Testis (tissue), 3 donors: ENCODE data around the gene STK24. TPM values are rescaled to one million over a fixed set of nuclear protein-coding genes. Genes with fewer than 3 reads are reported as not detected.
"Not testable (repeated sequence)": the region's sequence is repeated elsewhere in the genome, so short reads cannot be mapped to it uniquely, and the experiment has no call there.

Experiments used
- DNase-seq: peaks from one replicate; pipeline ENCODE4 v3.0.0-alpha.2; 2019
- H3K27ac ChIP-seq, 2 donors: fragments of 200-600 bp; sonication (generic); one replicate each; pipeline ENCODE4 v1.5.1; 2019
- H3K27me3 ChIP-seq: fragments of 200-600 bp; sonication (generic); one replicate; pipeline ENCODE4 v1.5.1; 2019
- H3K36me3 ChIP-seq: fragments of 200-600 bp; sonication (generic); one replicate; pipeline ENCODE4 v1.5.1; 2017; ENCODE audit warnings: low read depth; ENCODE audit errors: missing control alignments
- H3K4me1 ChIP-seq: fragments of 200-600 bp; sonication (generic); one replicate; pipeline ENCODE4 v1.5.1; 2019
- H3K4me3 ChIP-seq, 2 donors: fragments of 200-600 bp; sonication (generic); one replicate each; pipeline ENCODE4 v1.5.1; 2017 to 2019
- H3K9me3 ChIP-seq: fragments of 200-600 bp; sonication (generic); one replicate; pipeline ENCODE4 v1.5.1; 2017
- POLR2A ChIP-seq: fragments of 450-650 bp; IDR thresholded peaks from one replicate; pipeline ENCODE4 v1.6.1; 2017; ENCODE audit warnings: antibody characterized with exemption, mild to moderate bottlenecking, moderate library complexity
- WGBS, 2 donors: methylation state at CpG; one replicate each; pipeline ENCODE4 v1.1.5; 2018; 5-methylcytosine and 5-hydroxymethylcytosine counted together
- intact Hi-C: fragments of 100-400 bp; cut with DNase I; formaldehyde crosslinking; loops from one replicate; pipeline ENCODE4 v1.15.1; 2023; ENCODE audit warnings: low total_unique reads
- polyA plus RNA-seq: library from polyadenylated mRNA; stranded (reverse); fragments of 350-450 nt; fragmentation: Illumina TruSeq; extraction: RNeasy Lipid Tissue Mini Kit (QIAGEN cat#74804); gene quantifications from one replicate; pipeline ENCODE4 v1.2.3, GENCODE V29; 2014; ENCODE audit warnings: low read depth, low replicate concordance; ENCODE audit not compliant: insufficient read depth
- total RNA-seq, 2 donors: library from RNA; depleted of rRNA; stranded (reverse); fragments of >200 nt; gene quantifications; one replicate each; pipeline ENCODE4 v1.2.3, GENCODE V29; 2016
- TF ChIP-seq, protein P1 (sequence below), 3 experiments: fragments of 450-650 bp in 2 of 3; fragments of 200-600 bp in 1 of 3; sonication (generic) in 1 of 3; IDR thresholded peaks; one replicate each; pipeline ENCODE4 v1.5.1; 2016 to 2019; ENCODE audit warnings: antibody characterized with exemption in 3 of 3, mild to moderate bottlenecking in 2 of 3, moderate library complexity in 1 of 3

Gene STK24
- total and polyA plus RNA-seq, 3 donors from 2014 or later: 97.4 to 172 (median 151) TPM

DNA sequence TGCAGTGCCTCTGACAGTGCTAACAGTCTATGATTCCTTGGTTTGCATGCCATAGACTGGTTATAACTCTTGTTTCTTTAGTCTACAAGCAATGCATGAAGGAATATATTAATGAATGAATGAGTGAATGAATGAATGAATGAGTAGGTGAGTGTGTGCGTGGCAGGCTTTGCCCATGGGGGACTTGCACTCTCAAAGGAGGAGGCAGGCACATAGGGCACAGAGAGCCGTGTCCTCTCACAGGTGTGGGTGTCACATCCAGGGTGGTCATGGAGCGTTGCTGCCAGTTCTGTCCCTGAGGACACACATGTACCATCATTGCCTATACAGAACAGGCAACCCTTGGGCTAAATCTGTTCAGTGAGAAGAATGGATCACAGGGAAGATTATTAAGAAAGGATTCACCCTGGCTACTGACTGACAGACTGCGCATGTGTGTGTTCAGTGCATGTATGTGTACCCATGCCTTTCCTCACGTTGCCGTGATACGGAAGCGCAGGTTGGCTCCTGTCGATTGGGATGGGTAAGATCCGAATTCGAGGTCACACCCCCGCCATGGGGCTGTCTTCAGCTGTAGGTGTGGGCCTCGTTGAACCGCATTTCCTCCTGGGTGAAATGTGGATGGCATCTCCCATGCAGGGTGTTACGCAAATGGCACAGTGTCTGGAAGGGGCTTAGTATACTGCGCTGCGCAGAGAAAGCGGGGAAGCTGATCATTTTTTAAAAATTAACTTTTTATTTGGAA is 161.4 kb downstream of the STK24 start:
- no peak overlapping the region for H3K27ac ChIP-seq
- intact Hi-C loops: no loop called here
- no peaks in the 10 kb centered on the region for H3K9me3 ChIP-seq
- no peak overlapping the region for H3K4me3 ChIP-seq
- H3K27me3 ChIP-seq: no peaks in the 10 kb centered on the region
- no peaks in the 10 kb centered on the region for H3K4me1 ChIP-seq
- DNase-seq: no peak
- TF ChIP-seq, protein P1, sequence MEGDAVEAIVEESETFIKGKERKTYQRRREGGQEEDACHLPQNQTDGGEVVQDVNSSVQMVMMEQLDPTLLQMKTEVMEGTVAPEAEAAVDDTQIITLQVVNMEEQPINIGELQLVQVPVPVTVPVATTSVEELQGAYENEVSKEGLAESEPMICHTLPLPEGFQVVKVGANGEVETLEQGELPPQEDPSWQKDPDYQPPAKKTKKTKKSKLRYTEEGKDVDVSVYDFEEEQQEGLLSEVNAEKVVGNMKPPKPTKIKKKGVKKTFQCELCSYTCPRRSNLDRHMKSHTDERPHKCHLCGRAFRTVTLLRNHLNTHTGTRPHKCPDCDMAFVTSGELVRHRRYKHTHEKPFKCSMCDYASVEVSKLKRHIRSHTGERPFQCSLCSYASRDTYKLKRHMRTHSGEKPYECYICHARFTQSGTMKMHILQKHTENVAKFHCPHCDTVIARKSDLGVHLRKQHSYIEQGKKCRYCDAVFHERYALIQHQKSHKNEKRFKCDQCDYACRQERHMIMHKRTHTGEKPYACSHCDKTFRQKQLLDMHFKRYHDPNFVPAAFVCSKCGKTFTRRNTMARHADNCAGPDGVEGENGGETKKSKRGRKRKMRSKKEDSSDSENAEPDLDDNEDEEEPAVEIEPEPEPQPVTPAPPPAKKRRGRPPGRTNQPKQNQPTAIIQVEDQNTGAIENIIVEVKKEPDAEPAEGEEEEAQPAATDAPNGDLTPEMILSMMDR (IDR thresholded peaks at IDR 0.05): no peak
- TF ChIP-seq POLR2A: no peak
- whole genome bisulfite sequencing, 2 donors: 90 to 94% methylated on average over 18 of the region's 18 CpGs
- H3K36me3 ChIP-seq: no peaks in the 10 kb centered on the region

DNA sequence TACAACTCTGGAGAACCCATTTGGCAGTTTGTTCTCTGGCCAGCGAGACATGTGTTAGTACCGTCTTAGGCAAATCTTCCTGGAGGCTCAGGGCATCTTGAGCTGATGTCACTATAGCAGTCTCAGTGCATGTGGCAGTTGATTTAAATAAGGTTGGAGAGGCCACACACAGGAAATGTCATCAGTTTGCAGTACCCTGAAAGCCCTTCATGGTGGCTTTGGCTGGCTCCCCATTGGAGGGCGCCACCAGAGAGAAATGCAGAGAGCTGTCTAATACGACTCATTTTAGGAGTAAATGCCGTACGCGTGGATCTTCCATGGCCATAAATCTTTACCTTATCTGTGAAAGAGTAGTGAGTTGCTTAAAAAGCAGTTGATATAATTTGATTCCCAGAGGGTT is 163.1 kb downstream of the STK24 start:
- Histone ChIP-seq H3K9me3 (no peaks in the 10 kb centered on the region), H3K36me3 (no peaks in the 10 kb centered on the region), H3K4me3 (no peak overlapping the region), H3K27ac (no peak overlapping the region), H3K27me3 (no peaks in the 10 kb centered on the region), H3K4me1 (no peaks in the 10 kb centered on the region)
- no peak for DNase-seq
- no peak for TF ChIP-seq POLR2A
- TF ChIP-seq, protein P1 (IDR thresholded peaks at IDR 0.05): no peak
- 84 to 97% methylated on average over 7 of the region's 7 CpGs for WGBS, 2 donors
- intact Hi-C loops: no loop called here

DNA sequence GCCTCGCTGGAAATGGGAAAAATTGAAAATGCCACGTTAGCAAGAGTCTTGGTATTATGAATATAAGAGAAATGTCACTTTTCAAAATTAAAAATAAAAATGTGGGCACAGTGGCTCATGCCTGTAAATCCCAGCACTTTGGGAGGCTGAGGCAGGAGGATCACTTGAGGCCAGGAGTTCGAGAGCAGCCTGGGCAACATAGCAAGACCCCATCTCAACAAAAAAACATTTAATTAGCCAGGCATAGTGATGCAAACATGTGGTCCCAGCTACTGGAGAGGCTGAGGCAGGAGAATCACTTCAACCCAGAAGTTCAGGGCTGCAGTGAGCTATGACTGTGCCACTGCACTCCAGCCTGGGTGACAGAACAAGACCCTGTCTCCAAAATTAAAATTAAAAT is 163.6 kb downstream of the STK24 start:
- H3K27me3 ChIP-seq, intact Hi-C loops, DNase-seq, H3K36me3 ChIP-seq, H3K9me3 ChIP-seq, H3K4me1 ChIP-seq, H3K27ac ChIP-seq, H3K4me3 ChIP-seq: not testable (repeated sequence)
- WGBS, 2 donors: 100% methylated on average over 3 of the region's 3 CpGs

DNA sequence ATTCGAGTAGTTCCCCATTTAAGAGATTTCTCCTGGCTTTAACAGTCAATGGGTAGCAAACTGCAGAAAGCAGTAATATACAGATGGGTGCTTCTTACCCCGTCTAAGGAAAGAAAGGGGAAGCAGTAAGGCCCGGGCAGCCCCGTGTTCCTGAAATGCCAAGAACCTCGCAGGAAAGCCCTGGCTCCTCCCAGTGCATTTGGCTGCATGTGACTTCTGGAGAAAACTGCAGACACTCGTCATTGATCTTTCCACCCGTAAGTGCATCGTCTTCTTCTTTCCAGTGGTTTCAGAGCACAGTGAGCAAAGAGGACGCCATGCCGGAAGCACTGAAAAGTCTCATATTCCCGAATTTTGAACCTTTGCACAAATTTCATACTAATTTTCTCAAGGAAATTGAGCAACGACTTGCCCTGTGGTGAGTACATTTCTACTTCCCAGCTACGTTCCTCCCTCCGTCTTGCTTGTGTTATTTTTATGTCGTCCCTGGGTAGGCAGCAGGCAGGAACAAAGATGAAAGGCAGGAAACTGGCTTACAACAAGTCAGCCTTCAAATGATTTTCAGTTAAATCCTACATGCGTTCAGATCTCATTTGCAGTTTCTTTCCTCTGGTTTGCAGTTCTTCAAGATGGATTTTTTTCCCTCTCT is 165.2 kb downstream of the STK24 start:
- H3K36me3 ChIP-seq: no peaks in the 10 kb centered on the region
- WGBS, 2 donors: 74 to 85% methylated on average over 16 of the region's 16 CpGs
- no peaks in the 10 kb centered on the region for H3K4me1 ChIP-seq
- intact Hi-C loops: no loop called here
- H3K9me3 ChIP-seq: no peaks in the 10 kb centered on the region
- peak; percentile 25 for DNase-seq
- no peak overlapping the region for H3K4me3 ChIP-seq
- TF ChIP-seq, protein P1 (IDR thresholded peaks at IDR 0.05): no peak
- no peak for TF ChIP-seq POLR2A
- H3K27ac ChIP-seq: no peak overlapping the region
- H3K27me3 ChIP-seq: no peaks in the 10 kb centered on the region

DNA sequence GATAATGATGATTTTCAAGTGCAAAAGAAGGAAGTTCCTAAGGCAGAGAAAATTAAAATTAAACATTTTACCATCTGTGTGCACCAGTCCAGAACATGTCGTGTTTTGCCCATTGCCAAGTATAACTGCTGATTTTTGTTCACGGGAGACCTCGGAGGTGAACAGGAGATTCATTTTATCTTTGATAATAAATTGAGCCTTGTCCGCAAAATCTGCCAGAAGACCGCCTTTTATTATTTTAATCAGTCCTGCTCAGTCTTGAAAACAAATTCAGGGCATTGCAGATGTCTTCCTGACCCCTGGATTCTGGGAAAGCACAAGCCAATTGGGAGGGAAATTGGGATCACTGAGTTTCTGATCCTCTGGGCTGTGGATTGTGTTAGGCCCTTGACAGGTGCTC is 165.9 kb downstream of the STK24 start:
- no peaks in the 10 kb centered on the region for H3K4me1 ChIP-seq
- DNase-seq: no peak
- no peak overlapping the region for H3K4me3 ChIP-seq
- no peak overlapping the region for H3K27ac ChIP-seq
- intact Hi-C loops: no loop called here
- H3K27me3 ChIP-seq: no peaks in the 10 kb centered on the region
- no peaks in the 10 kb centered on the region for H3K36me3 ChIP-seq
- no peaks in the 10 kb centered on the region for H3K9me3 ChIP-seq
- WGBS, 2 donors: 91 to 93% methylated on average over 5 of the region's 5 CpGs
- TF ChIP-seq, protein P1 (IDR thresholded peaks at IDR 0.05): no peak
- no peak for TF ChIP-seq POLR2A
